ENCODE data around the gene INHA. TPM values are rescaled to one million over a fixed set of nuclear protein-coding genes. Genes with fewer than 3 reads are reported as not detected.

The INHA gene
- total RNA-seq, 4 donors from 2014 or later, result not detected

DNA sequence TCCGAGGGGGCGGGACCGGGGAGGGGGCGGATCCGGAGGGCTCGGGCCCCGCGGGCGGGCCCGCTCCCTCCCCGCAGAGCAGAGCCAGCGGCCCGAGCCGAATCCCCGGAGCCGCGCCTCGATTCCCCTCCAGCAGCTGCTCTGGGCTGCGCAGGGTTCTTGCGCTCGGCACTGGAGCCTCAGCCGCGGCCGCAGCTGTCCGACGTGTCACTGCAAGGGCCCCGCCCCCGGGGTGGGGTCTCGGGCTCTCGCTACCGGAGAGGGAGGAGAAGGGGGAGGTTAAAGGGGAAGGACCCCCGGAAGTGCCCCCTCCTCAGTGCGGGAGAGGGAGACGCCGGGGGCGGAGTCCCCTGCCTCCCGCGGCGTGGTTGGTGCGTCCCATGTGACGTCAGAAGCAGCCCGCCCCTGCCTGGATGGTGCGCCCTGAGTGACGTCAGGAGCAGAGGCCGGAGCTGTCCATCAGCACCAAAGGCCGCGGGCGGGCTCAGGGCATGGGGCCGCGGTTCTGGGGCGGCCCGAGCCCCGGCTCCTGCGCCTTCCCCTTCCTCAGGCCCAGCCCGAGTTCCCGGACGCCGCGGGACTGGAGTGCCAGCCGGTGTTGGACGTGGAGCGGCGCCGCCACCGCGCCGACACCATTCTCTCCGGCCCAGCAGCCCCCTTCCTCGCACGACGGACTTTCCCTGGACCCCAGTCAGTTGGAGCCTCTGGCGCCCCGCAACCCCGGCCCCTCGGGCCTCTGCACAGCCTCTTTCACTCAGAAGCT, 28.3 kb upstream of the INHA start, which contains the start of the genes CHPF and TMEM198:
Gene CHPF (minus strand): TSS at position 214 of the 763 bp plus-strand sequence. CDS start 271 bp downstream, outside the sequence.
Gene TMEM198 (plus strand): TSS at position 433 of the 763 bp plus-strand sequence. CDS start 700 bp downstream, outside the sequence.
- Histone ChIP-seq H3K36me3 (peaks cover 0 to 4% (median 0%) of the 10 kb centered on the region in 4 donors), H3K4me3 (peak within 1 kb of the TSS; percentile 46 to 82 (median 74)), H3K27me3 (no peaks in the 10 kb centered on the region), H3K4me1 (peaks cover 11 to 30% (median 22%) of the 10 kb centered on the region in 4 donors), H3K27ac (peak within 1 kb of the TSS; percentile 92 to 97 (median 94)), H3K9me3 (no peaks in the 10 kb centered on the region)
- intact Hi-C loops (cut with DNase I; ENCODE audit: low total_unique reads) (no loop called here), in situ Hi-C loops (cut with MboI; ENCODE audit: low pct_ligation_motif_present in 1 of 4, low pct_unique_long_range_greater_than_20kb in 1 of 4, low sequenced_read_pairs in 3 of 4) (no loop called here)
- peak; percentile 98 for DNase-seq
- TF ChIP-seq POLR2A (IDR thresholded peaks at IDR 0.05) (peak; percentile 72), POLR2AphosphoS5 (IDR thresholded peaks at IDR 0.05) (peak; percentile 53 to 79 (median 78))
- TF ChIP-seq, protein P1, sequence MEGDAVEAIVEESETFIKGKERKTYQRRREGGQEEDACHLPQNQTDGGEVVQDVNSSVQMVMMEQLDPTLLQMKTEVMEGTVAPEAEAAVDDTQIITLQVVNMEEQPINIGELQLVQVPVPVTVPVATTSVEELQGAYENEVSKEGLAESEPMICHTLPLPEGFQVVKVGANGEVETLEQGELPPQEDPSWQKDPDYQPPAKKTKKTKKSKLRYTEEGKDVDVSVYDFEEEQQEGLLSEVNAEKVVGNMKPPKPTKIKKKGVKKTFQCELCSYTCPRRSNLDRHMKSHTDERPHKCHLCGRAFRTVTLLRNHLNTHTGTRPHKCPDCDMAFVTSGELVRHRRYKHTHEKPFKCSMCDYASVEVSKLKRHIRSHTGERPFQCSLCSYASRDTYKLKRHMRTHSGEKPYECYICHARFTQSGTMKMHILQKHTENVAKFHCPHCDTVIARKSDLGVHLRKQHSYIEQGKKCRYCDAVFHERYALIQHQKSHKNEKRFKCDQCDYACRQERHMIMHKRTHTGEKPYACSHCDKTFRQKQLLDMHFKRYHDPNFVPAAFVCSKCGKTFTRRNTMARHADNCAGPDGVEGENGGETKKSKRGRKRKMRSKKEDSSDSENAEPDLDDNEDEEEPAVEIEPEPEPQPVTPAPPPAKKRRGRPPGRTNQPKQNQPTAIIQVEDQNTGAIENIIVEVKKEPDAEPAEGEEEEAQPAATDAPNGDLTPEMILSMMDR (IDR thresholded peaks at IDR 0.05), result no peak
- 3% methylated on average over 49 of the region's 75 CpGs; no CpG with 5 or more reads in 1 of the 2 donors for whole genome bisulfite sequencing, 2 donors (ENCODE audit: low coverage in 1 of 2)

GRCh38 chr2:219544567-219544966, 27.5 kb upstream of the INHA start:
- WGBS, 2 donors (ENCODE audit: low coverage in 1 of 2), result 54 to 100% methylated on average over 1 to 9 of the region's 9 CpGs
- in situ Hi-C loops (cut with MboI; ENCODE audit: low pct_ligation_motif_present in 1 of 4, low pct_unique_long_range_greater_than_20kb in 1 of 4, low sequenced_read_pairs in 3 of 4), result no loop called here
- H3K27me3 ChIP-seq, result no peaks in the 10 kb centered on the region
- TF ChIP-seq POLR2A (IDR thresholded peaks at IDR 0.05) (no peak), POLR2AphosphoS5 (IDR thresholded peaks at IDR 0.05) (no peak), EP300 (IDR thresholded peaks at IDR 0.05; ENCODE audit: low read depth) (no peak)
- TF ChIP-seq, protein P1 (IDR thresholded peaks at IDR 0.05), result no peak
- H3K36me3 ChIP-seq, result peaks cover 0 to 3% (median 0%) of the 10 kb centered on the region in 4 donors
- intact Hi-C loops (cut with DNase I; ENCODE audit: low total_unique reads), result no loop called here
- H3K4me3 ChIP-seq, result peak overlapping the region in 1 of 4 donors; percentile 75
- no peaks in the 10 kb centered on the region for H3K9me3 ChIP-seq
- no peak for DNase-seq
- H3K4me1 ChIP-seq, result peaks cover 11 to 30% (median 22%) of the 10 kb centered on the region in 4 donors
- peak overlapping the region in 3 of 4 donors; percentile 92 to 94 (median 94) for H3K27ac ChIP-seq

GRCh38 chr2:219545295-219545942, 26.7 kb upstream of the INHA start:
- WGBS, 2 donors (ENCODE audit: low coverage in 1 of 2), result 66% methylated on average over 3 of the region's 3 CpGs; no CpG with 5 or more reads in 1 of the 2 donors
- H3K36me3 ChIP-seq, result no peaks in the 10 kb centered on the region
- no peak for DNase-seq
- in situ Hi-C loops (cut with MboI; ENCODE audit: low pct_ligation_motif_present in 1 of 4, low pct_unique_long_range_greater_than_20kb in 1 of 4, low sequenced_read_pairs in 3 of 4), result no loop called here
- peaks cover 11 to 30% (median 22%) of the 10 kb centered on the region in 4 donors for H3K4me1 ChIP-seq
- intact Hi-C loops (cut with DNase I; ENCODE audit: low total_unique reads), result no loop called here
- H3K27me3 ChIP-seq, result peaks cover under 1% of the 10 kb centered on the region
- H3K9me3 ChIP-seq, result no peaks in the 10 kb centered on the region
- no peak overlapping the region for H3K4me3 ChIP-seq
- H3K27ac ChIP-seq, result no peak overlapping the region
- TF ChIP-seq POLR2A (IDR thresholded peaks at IDR 0.05), result no peak
- TF ChIP-seq POLR2AphosphoS5 (IDR thresholded peaks at IDR 0.05), result no peak
- no peak for TF ChIP-seq EP300 (IDR thresholded peaks at IDR 0.05; ENCODE audit: low read depth)
- TF ChIP-seq, protein P1 (IDR thresholded peaks at IDR 0.05), result no peak

DNA sequence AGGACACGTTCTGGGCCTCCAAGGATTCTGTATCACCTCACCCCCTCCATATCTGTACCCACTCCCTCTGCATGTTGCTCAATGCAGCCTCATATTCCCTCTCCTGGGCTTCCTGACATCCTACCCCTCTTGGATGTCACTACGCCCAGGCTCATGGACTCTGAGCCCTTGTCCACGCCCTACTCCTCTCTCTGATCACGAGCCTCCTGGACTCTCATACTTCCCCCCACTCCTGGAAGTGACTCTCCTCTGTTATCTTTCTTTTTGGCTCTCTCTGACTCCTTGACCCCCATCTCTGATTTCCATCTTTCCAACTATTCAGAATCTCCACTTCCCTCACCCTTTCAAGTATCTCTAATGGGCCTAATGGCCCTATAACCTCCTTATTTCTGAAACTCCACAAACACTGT, 26.2 kb upstream of the INHA start:
- Histone ChIP-seq H3K27ac (no peak overlapping the region), H3K27me3 (peaks cover 6% of the 10 kb centered on the region), H3K4me3 (no peak overlapping the region), H3K4me1 (peaks cover 11 to 30% (median 22%) of the 10 kb centered on the region in 4 donors), H3K36me3 (no peaks in the 10 kb centered on the region), H3K9me3 (no peaks in the 10 kb centered on the region)
- intact Hi-C loops (cut with DNase I; ENCODE audit: low total_unique reads) (no loop called here), in situ Hi-C loops (cut with MboI; ENCODE audit: low pct_ligation_motif_present in 1 of 4, low pct_unique_long_range_greater_than_20kb in 1 of 4, low sequenced_read_pairs in 3 of 4) (no loop called here)
- 48 to 64% methylated on average over 3 to 4 of the region's 4 CpGs for WGBS, 2 donors (ENCODE audit: low coverage in 1 of 2)
- TF ChIP-seq, protein P1 (IDR thresholded peaks at IDR 0.05), result no peak
- DNase-seq, result no peak
